RCC 7860 (cell line): Measurements from ENCODE around the gene SLC26A5.
A peak's percentile ranks its signal among the peaks of the same experiment; 100 is the strongest.
"Not testable (repeated sequence)": the region's sequence is repeated elsewhere in the genome, so short reads cannot be mapped to it uniquely, and the experiment has no call there.

Experiments
- DNase-seq: peaks from one replicate; pipeline ENCODE4 v3.0.0-alpha.2; 2015; ENCODE audit warnings: low spot score
- FAIRE-seq: peaks from 2 replicates; lab custom pipeline; 2012; peaks lifted over from hg19 to GRCh38; lab: Jason Lieb, UNC

Gene SLC26A5

DNA sequence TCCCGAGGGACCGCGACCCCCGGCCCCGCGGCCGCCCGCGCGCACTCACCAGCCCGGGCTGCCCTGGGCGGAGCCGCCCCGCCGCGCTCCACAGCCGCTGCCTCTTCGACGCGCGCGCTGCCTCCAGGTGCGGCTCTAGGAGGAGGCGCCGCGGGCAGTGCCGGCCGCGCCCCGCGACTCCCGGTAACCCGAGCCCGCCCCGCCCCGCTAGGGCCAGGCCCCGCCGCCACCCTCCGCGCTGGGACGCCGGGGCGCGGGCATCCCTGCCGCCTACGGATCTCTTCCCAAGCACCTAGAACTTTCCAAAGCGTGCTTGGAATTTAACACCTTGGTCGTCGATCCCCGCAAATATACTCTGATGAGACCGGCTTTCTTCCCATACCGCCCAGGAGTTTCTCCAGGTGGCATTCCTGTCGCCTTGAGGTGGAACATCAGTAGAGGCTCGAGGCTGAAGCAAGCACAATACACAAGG is at the start of gene SLC26A5:
TSS of gene SLC26A5 (minus strand) at position 159 of the 472 bp plus-strand sequence. CDS start 24,693 bp downstream, outside the sequence.
- no peak for DNase-seq

GRCh38 chr7:103487419-103487818 is 41.4 kb upstream of the SLC26A5 start:
- DNase-seq = no peak
- FAIRE-seq = no peak

More for the DNA sequence above, at the start of gene SLC26A5:
- FAIRE-seq = no peak

- DNase-seq, FAIRE-seq: not testable (repeated sequence)
These were observed 40.9 kb upstream of the SLC26A5 start for GRCh38 chr7:103486873-103487272.

DNA sequence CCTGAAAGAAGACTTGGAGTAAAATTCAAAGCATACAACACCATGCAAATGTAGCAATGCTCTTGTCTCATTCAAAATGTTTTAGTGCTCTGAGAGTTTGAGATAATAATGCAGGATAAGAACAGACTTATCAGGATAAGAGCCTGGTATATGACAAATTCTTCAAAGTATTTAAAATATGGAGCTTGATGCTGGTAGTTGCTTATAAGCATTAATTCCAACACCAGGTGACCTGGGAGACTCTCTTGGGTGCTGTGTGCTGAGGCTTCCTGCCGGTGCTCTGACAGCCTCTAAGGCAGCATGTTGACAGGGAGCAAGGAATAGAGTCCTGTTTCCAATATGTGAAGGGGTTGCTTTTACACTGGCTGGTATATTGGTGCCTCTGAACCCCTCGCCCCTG is 34.8 kb upstream of the SLC26A5 start:
- DNase-seq = no peak
- no peak for FAIRE-seq

- FAIRE-seq (no peak), DNase-seq (no peak)
These were observed 28.9 kb upstream of the SLC26A5 start for GRCh38 chr7:103474956-103475355.

- FAIRE-seq (no peak), DNase-seq (no peak)
These were observed 23.3 kb upstream of the SLC26A5 start for GRCh38 chr7:103469095-103469948.

GRCh38 chr7:103466814-103467213 is 20.8 kb upstream of the SLC26A5 start:
- DNase-seq = no peak
- no peak for FAIRE-seq

DNA sequence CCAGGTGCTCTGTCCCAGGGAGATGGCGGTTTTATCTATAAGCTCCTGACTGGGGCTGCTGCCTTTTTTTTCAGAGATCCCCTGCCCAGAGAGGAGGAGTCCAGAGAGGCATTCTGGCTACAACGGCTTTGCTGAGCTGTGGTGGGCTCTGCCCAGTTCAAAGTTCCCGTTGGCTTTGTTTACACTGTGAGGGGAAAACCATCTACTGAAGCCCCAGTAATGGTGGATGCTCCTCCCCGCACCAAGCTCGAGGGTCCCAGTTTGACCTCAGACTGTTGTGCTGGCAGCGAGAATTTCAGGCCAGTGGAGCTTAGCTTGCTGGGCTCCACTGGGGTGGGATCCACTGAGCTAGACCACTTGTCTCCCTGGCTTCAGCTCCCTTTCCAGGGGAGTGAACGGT is 16.4 kb upstream of the SLC26A5 start:
- FAIRE-seq = no peak
- DNase-seq = no peak

DNA sequence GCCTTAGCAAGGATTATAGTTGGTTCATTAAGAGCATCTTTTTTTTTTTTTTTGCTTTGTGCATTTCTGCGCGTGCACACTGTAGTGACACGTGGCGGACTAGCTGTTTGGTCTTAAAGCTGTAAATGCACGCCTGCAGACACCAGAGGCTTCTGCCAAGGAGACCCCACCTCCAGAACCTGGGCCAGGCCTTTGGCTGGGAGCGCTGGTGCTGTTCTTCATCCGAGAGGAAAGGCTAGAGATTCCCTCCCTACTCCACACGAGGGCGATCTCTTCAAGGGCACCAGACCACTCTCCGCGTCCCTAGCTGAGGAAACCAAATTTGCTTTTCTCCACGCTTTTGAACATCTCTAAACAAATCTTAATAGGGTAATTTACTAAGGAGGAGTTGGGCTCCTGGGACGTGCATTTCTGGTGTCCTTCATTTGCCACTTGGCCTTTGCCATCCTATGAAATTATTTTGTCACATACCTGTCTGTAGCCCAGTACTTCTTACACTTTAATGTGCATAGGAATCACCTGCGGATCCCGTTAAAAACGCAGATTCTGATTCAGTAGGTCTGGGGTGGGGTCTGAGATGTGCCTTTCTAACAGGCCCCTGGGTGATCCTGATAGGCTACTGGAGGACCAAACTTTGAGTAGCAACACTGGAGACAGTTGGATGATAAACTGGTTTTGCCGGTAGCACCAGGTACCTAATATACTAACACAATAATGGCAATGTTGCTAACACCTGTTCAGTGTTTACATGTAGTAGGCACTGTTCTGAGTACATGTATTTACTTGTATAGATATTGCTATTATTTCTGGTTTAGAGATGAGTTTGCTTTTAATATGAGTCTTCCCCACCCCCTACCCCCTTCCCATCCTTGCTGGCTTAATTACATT is 1.3 kb upstream of the SLC26A5 start:
- no peak for FAIRE-seq
- peak; percentile 24 for DNase-seq

DNA sequence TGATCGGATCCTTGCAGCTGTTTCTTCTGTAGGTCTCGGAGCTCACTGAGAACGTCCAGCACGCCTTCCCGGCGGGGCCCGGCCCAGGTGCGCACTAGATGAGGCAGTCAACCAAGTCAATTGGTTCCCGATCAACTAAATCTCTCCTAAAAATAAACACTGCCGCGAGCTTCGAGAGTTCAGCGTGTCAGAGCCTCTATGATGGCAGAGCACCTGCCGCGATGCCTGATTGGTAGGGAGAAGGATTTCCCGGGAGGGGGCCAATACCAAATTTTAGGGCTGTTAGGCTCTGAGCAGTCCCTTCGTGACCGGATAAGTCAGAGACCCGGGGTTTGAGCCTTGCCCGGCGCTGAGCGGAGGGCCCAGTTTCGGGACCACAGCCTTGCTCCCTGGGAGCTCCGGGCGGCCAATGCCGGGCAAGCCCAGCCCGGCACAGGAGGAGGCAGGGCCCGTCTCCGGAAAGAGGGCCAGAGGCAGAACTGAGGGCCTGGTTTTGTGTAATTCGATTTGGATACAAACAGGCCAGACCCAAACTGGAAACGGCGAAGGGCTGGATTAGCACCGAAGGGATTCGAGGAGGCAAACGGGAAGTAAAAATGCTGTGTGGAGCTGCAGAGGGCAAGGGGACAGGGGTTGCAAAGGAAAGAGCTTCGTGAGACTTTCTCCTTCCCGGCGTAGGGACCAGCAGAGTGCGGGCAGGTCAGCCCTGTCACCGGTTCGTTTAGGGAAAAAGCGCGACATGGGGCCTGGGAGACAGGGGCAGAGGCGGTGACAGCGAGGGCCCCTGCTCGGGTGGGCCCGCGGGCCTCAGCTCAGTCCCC is 569 bp downstream of the SLC26A5 start:
- DNase-seq (no peak), FAIRE-seq (no peak)

GRCh38 chr7:103439661-103440060 is 6.3 kb downstream of the SLC26A5 start:
- no peak for FAIRE-seq
- no peak for DNase-seq

GRCh38 chr7:103437623-103438022 is 8.4 kb downstream of the SLC26A5 start:
- DNase-seq (no peak), FAIRE-seq (no peak)

DNA sequence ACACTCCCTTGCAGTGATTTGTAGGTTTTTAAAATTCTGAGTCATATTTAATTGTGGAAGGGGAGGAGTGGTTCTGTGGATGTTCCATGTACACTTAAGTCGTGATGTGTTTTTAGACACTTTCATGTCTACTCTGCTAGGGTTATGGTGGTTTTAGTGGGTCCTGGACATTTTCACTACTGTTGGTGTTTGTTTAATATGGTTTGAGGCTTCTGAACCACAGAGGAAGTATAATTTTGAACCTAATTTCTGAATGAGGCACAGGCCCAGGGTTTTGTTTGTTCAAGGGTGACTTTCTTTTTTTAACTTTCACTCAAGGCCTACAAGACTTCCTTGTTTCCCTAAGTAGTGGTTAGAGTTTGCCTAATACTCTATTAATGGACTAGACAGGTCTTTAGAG is 13.3 kb downstream of the SLC26A5 start:
- FAIRE-seq (no peak), DNase-seq (no peak)

DNA sequence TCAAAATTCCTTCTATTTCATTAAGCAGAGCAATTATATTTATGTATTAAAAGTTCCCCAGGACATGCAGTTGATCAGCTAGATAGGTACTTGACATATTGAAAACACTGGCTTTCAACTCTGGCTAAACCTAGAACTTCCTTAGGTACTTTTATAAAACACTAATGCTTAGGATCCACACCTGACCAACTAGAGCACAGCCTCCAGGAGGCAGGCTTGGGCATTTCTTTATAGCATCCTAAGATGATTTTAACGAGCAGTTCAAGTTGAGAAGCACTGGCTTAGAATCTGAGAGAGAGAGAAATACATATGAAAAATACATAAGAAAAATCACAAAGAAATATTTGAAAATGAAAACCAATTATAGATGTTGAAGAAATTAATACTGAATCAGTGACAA is 20.8 kb downstream of the SLC26A5 start:
- DNase-seq = no peak
- no peak for FAIRE-seq

DNA sequence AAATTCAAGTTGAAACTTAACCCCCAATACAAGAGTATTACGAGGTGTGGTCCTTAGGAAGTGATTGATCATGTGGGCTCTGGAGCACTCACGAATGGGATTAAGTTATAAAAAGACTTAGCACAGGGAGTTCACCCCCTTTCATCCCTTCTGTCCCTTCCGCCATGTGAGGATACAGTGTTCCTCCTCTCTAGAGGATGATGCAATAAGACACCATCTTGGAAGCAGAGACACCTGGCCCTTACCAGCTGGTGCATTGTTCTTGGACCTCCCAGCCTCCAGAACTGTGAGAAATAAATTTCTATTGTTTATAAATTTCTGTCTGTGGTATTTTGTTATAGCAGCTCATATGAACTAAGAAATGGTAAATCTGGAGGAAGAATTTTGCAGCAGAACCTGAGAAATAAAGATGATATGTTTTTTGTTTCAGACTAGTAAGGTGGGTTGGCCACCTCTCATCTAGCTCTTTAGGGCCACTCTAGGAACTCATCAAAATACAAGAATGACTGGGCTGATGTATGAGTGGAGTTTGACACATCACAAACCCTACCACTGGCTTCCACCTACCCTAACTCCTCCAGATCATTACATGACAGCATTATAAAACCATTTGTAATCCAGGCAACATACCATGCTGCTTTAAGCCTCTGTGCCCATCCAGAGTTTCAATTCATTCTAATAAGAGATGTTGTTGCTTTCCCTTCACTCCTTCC is 22.4 kb downstream of the SLC26A5 start:
- no peak for DNase-seq
- no peak for FAIRE-seq

- no peak for FAIRE-seq
These were observed 25.1 kb downstream of the SLC26A5 start for GRCh38 chr7:103420857-103421384.

GRCh38 chr7:103418241-103418640 is 27.8 kb downstream of the SLC26A5 start:
- DNase-seq = no peak
- FAIRE-seq = no peak

More at GRCh38 chr7:103420857-103421384, 25.1 kb downstream of the SLC26A5 start:
- no peak for DNase-seq

GRCh38 chr7:103413407-103413806 is 32.6 kb downstream of the SLC26A5 start:
- FAIRE-seq = no peak
- no peak for DNase-seq

DNA sequence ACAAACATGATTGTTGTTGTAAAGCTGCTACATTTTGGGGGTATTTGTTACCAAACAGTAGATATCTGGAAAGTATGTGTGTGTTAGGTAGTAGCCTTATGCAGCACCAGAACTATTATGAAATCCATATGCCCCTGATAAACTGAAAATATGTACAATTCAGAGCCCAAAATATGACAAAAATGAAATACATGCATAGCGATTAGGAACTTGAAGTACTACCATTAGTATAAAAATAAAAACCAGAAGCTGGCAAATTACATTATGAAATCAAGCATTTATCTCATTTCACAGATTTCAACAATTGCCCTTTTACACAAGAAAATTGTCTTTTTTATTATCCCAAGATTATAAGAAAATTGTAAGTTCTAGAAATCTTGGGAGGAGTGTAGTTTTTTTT is 33.9 kb downstream of the SLC26A5 start:
- no peak for FAIRE-seq
- DNase-seq = no peak
